ENCODE measurements around the gene RYR2. TPM values are rescaled to one million over a fixed set of nuclear protein-coding genes. Genes with fewer than 3 reads are reported as not detected.

RYR2 gene
- total and polyA plus RNA-seq, 11 donors, result 77.7 to 1,319 (median 805) TPM

DNA sequence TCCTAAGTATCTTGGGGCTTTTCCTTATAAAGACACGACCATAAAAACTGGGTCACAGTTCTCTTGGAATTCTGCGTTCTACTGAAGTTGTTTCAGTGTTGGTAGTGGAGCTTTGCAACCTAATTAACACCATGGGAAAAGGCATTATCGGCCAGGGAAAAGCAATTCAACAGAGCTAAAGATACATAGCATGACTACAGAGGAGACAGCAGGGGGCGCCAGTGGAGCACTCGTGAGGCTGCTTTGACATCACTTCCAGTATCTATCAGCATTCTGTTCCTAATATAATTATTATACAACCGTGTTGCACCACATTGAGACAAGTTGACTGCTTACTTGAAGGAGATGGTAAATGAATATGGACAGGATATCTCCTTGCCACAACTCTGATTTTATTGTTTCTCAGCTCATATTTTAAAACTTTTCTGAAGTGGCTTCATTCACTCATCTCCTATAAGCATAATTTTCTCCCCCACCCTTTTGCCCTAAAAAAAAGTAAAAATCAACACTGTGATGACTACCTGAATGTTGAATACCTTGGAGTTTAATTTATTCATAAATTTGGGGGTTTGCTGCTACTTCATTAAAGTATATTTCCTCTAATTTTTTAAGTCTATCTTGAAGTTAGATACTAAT, 809.3 kb downstream of the RYR2 start:
- Histone ChIP-seq H3K36me3 (no peaks in the 10 kb centered on the region), H3K9me3 (no peaks in the 10 kb centered on the region), H3K27ac (no peak overlapping the region), H3K4me1 (no peaks in the 10 kb centered on the region), H3K27me3 (no peaks in the 10 kb centered on the region), H3K4me3 (no peak overlapping the region)
- intact Hi-C loops (cut with DNase I), result no loop called here
- no peak for TF ChIP-seq POLR2A (IDR thresholded peaks at IDR 0.05)
- TF ChIP-seq, protein P1, sequence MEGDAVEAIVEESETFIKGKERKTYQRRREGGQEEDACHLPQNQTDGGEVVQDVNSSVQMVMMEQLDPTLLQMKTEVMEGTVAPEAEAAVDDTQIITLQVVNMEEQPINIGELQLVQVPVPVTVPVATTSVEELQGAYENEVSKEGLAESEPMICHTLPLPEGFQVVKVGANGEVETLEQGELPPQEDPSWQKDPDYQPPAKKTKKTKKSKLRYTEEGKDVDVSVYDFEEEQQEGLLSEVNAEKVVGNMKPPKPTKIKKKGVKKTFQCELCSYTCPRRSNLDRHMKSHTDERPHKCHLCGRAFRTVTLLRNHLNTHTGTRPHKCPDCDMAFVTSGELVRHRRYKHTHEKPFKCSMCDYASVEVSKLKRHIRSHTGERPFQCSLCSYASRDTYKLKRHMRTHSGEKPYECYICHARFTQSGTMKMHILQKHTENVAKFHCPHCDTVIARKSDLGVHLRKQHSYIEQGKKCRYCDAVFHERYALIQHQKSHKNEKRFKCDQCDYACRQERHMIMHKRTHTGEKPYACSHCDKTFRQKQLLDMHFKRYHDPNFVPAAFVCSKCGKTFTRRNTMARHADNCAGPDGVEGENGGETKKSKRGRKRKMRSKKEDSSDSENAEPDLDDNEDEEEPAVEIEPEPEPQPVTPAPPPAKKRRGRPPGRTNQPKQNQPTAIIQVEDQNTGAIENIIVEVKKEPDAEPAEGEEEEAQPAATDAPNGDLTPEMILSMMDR (IDR thresholded peaks at IDR 0.05), result peak in 6 of 12 donors; percentile 13 to 35 (median 30)
- WGBS, 4 donors, result 14 to 16% (median 15%) methylated on average over 6 of the region's 6 CpGs
- DNase-seq (no peak), ATAC-seq (no peak)

DNA sequence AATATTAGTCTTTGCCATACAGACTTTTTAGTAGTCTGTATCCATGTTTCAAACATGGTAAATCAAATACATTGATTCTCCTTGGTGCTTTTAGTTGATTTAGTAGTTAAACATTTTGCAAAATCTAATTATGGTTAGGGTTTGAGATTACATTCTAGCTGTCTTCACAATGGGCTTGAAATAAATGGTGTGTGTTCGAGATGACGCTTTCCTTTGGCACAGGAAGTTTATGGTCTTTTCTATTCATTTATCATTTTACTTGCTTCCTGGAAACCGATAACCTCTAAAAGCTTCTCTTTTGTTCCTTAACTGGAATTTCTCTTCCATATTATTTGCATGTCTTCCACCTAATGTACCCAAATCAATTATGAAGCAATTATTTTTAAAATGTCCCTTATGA, 810.4 kb downstream of the RYR2 start:
- Histone ChIP-seq H3K27ac (no peak overlapping the region), H3K27me3 (no peaks in the 10 kb centered on the region), H3K36me3 (no peaks in the 10 kb centered on the region), H3K9me3 (no peaks in the 10 kb centered on the region), H3K4me1 (no peaks in the 10 kb centered on the region), H3K4me3 (no peak overlapping the region)
- DNase-seq, result no peak
- no peak for ATAC-seq
- WGBS, 4 donors, result 50 to 56% (median 54%) methylated on average over 3 of the region's 3 CpGs
- intact Hi-C loops (cut with DNase I), result no loop called here
- no peak for TF ChIP-seq POLR2A (IDR thresholded peaks at IDR 0.05)
- TF ChIP-seq, protein P1 (IDR thresholded peaks at IDR 0.05), result no peak

DNA sequence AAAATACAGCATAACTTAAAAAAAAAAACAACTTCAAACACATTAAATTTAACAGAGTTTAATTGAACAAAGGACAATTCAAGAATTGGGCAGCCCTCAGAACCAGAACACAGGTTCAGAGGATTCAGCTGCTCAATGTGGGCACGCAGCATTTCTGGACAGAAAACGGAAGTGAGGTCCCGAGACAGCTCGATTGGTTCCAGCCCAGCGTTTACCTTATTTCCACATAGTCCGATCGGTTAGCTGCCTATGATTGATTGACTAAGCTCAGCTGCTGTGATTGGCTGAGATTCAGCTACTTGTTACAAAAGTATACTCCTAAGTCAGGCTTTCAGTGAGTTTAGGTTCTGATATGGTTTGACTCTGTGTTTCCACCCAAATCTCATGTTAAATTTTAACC, 815.5 kb downstream of the RYR2 start:
- Histone ChIP-seq H3K36me3 (no peaks in the 10 kb centered on the region), H3K4me3 (no peak overlapping the region), H3K27me3 (no peaks in the 10 kb centered on the region), H3K4me1 (no peaks in the 10 kb centered on the region), H3K9me3 (no peaks in the 10 kb centered on the region), H3K27ac (no peak overlapping the region)
- ATAC-seq, result no peak
- DNase-seq, result no peak
- 84 to 88% (median 86%) methylated on average over 7 of the region's 7 CpGs for WGBS, 4 donors
- no peak for TF ChIP-seq POLR2A (IDR thresholded peaks at IDR 0.05)
- TF ChIP-seq, protein P1 (IDR thresholded peaks at IDR 0.05), result no peak
- intact Hi-C loops (cut with DNase I), result no loop called here

DNA sequence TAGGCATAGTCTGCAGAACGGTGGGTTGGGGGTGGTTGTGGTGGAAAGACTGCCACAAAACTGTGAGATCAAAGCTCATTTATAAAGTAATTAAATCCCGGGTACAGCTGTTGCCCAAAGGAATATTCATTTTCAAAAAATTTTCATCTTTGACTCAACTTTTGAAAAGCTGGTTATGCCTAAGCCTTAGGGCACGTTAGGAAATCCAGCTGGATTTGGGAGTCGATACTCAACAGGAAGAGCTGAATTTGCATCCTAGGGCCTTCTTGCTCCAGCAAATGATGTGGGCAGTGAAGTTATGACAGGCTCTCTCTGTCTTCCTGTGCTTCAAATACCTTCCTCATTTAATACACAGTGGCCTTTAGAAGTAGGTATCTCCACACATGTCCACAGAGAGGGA, 817.0 kb downstream of the RYR2 start:
- intact Hi-C loops (cut with DNase I), result no loop called here
- H3K27ac ChIP-seq, result no peak overlapping the region
- peaks cover 0 to 3% (median 0%) of the 10 kb centered on the region in 12 donors for H3K4me1 ChIP-seq
- no peaks in the 10 kb centered on the region for H3K36me3 ChIP-seq
- WGBS, 4 donors, result 58 to 65% (median 61%) methylated on average over 4 of the region's 4 CpGs
- DNase-seq (no peak), ATAC-seq (no peak)
- H3K9me3 ChIP-seq, result no peaks in the 10 kb centered on the region
- H3K4me3 ChIP-seq, result no peak overlapping the region
- TF ChIP-seq, protein P1 (IDR thresholded peaks at IDR 0.05), result no peak
- no peak for TF ChIP-seq POLR2A (IDR thresholded peaks at IDR 0.05)
- no peaks in the 10 kb centered on the region for H3K27me3 ChIP-seq

Data from heart left ventricle (tissue), 16 donors.